Measurements from ENCODE around the gene STARD7.

The STARD7 gene

DNA sequence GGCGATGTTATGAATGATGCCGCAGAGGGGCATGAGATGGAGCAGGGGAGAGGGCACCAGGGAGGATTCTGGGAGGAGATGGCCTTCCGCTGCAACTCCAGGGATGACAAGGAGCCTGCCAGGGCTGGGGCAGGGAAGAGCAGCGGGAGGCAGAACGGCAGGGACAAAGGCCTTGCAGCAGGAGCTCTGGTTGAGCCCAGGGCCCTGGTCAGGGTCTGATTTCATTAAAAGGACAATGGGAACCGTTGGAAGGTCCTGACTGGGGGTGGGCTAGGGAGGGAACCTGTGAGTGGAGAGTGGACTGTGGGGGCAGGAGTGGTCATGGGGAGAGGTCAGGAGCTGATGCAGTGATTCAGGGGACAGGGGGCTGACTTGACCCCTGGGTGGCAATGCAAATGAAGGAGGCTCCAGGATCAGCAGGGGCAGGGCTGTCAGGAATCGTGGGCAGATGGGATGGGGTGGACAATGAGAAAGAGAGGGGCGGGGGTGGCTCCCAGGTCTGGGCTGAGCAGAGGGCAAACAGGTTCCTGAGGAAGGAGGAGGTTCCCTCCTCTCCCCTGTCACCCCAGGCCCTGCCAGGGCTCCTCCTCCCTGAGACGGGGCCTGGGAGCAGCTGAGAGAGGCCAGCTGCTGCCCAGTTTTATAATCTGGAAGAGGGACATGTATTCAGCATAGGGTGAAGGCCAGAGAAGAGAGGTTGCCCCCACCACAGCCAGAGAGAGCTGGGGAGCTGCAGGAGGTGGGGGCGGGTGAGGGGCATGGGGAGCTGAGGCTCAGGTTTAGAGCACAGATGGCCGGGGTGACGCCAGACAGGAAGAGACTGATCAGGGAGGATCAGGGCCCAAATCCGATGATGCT lies 56.1 kb downstream of the STARD7 start:
- H2AK5ac ChIP-seq (ENCODE audit: low read length, severe bottlenecking): no peak overlapping the region
- no peak overlapping the region for H2AFZ ChIP-seq (ENCODE audit: low read depth, low read length)
- peaks cover 3 to 26% of the 10 kb centered on the region in 2 experiments for H3K27me3 ChIP-seq (ENCODE audit: control insufficient read depth in 1 of 2, insufficient read depth in 1 of 2, low read length in 2 of 2)
- no peak overlapping the region for H4K91ac ChIP-seq (ENCODE audit: low read length)
- no peaks in the 10 kb centered on the region for H3K9me3 ChIP-seq (ENCODE audit: control insufficient read depth, low read length)
- H3K4me2 ChIP-seq (ENCODE audit: low read length, poor library complexity, severe bottlenecking): no peak overlapping the region
- no peak overlapping the region for H3K14ac ChIP-seq (ENCODE audit: low read length in 2 of 2)
- H3K36me3 ChIP-seq (ENCODE audit: control insufficient read depth in 1 of 2, insufficient read depth in 2 of 2, low read depth in 1 of 2, low read length in 2 of 2): no peaks in the 10 kb centered on the region
- H3K27ac ChIP-seq (ENCODE audit: low read length, poor library complexity, severe bottlenecking): no peak overlapping the region
- H2BK15ac ChIP-seq (ENCODE audit: low read depth, poor library complexity, severe bottlenecking): no peak overlapping the region
- peaks cover 15% of the 10 kb centered on the region for H3K4me1 ChIP-seq (ENCODE audit: control insufficient read depth, insufficient read depth, low read depth, low read length)
- H3K79me1 ChIP-seq (replicated peaks; ENCODE audit: low read length, poor library complexity, severe bottlenecking): no peaks in the 10 kb centered on the region
- no peak overlapping the region for H4K8ac ChIP-seq (ENCODE audit: low read length)
- no peak overlapping the region for H3K4ac ChIP-seq (ENCODE audit: low read depth in 1 of 2, low read length in 2 of 2)
- H2BK12ac ChIP-seq (ENCODE audit: low read length in 2 of 2): no peak overlapping the region
- no peak overlapping the region for H2BK5ac ChIP-seq (ENCODE audit: low read depth, low read length, poor library complexity, severe bottlenecking)
- no peak overlapping the region for H3K9ac ChIP-seq (ENCODE audit: low read length)
- WGBS: 82% methylated on average over 12 of the region's 13 CpGs
- no peak for DNase-seq
- no peak overlapping the region for H3K4me3 ChIP-seq (ENCODE audit: insufficient read depth in 1 of 2, low read depth in 1 of 2, low read length in 2 of 2)
- H2BK120ac ChIP-seq (ENCODE audit: low read depth, low read length): no peak overlapping the region
- H3K23ac ChIP-seq (ENCODE audit: low read length in 2 of 2): no peak overlapping the region
- H3K18ac ChIP-seq (ENCODE audit: low read depth in 1 of 2, low read length in 2 of 2): no peak overlapping the region

DNA sequence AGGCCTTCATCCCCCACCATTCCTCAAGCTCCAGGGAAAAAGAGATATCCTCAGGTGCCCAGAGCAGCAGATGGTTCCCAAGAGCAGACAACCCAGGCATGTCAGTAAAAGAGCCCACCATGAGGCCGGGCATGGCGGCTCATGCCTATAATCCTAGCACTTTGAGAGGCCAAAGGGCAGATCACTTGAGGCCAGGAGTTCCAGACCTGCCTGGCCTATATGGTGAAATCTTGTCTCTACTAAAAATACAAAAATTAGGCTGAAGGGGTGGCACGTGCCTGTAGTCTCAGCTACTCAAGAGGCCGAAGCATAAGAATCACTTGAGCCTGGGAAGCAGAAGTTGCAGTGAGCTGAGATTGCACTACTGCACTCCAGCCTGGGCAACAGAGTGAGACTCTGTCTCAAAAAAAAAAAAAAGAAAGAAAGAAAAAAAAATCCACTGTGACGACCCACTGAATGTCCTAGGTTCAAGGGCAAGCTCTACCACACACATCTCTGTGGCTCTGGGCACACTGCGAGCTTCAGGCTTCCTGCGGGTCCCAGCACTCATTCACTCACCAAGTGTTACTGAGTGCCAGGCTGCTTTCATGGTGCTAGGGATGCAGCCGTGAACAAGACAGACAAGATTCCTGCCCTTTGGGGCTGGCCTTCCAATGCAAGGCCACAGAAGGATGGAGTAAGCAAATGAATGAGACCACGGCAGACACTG lies 56.9 kb downstream of the STARD7 start:
- no peak for DNase-seq
- Histone ChIP-seq H3K4me2 (ENCODE audit: low read length, poor library complexity, severe bottlenecking) (no peak overlapping the region), H3K36me3 (ENCODE audit: control insufficient read depth in 1 of 2, insufficient read depth in 2 of 2, low read depth in 1 of 2, low read length in 2 of 2) (no peaks in the 10 kb centered on the region), H2AK5ac (ENCODE audit: low read length, severe bottlenecking) (no peak overlapping the region), H3K4me3 (ENCODE audit: insufficient read depth in 1 of 2, low read depth in 1 of 2, low read length in 2 of 2) (no peak overlapping the region), H3K14ac (ENCODE audit: low read length in 2 of 2) (no peak overlapping the region), H2BK15ac (ENCODE audit: low read depth, poor library complexity, severe bottlenecking) (no peak overlapping the region), H3K23ac (ENCODE audit: low read length in 2 of 2) (no peak overlapping the region), H3K9ac (ENCODE audit: low read length) (no peak overlapping the region), H2BK5ac (ENCODE audit: low read depth, low read length, poor library complexity, severe bottlenecking) (no peak overlapping the region), H3K9me3 (ENCODE audit: control insufficient read depth, low read length) (no peaks in the 10 kb centered on the region), H4K91ac (ENCODE audit: low read length) (no peak overlapping the region), H3K18ac (ENCODE audit: low read depth in 1 of 2, low read length in 2 of 2) (no peak overlapping the region), H2AFZ (ENCODE audit: low read depth, low read length) (no peak overlapping the region), H3K27me3 (ENCODE audit: control insufficient read depth in 1 of 2, insufficient read depth in 1 of 2, low read length in 2 of 2) (peaks cover 5 to 18% of the 10 kb centered on the region in 2 experiments), H2BK120ac (ENCODE audit: low read depth, low read length) (no peak overlapping the region), H3K4ac (ENCODE audit: low read depth in 1 of 2, low read length in 2 of 2) (no peak overlapping the region), H3K27ac (ENCODE audit: low read length, poor library complexity, severe bottlenecking) (no peak overlapping the region), H3K79me1 (replicated peaks; ENCODE audit: low read length, poor library complexity, severe bottlenecking) (no peaks in the 10 kb centered on the region), H2BK12ac (ENCODE audit: low read length in 2 of 2) (no peak overlapping the region), H4K8ac (ENCODE audit: low read length) (no peak overlapping the region), H3K4me1 (ENCODE audit: control insufficient read depth, insufficient read depth, low read depth, low read length) (peaks cover 11% of the 10 kb centered on the region)
- 89% methylated on average over 9 of the region's 9 CpGs for WGBS

DNA sequence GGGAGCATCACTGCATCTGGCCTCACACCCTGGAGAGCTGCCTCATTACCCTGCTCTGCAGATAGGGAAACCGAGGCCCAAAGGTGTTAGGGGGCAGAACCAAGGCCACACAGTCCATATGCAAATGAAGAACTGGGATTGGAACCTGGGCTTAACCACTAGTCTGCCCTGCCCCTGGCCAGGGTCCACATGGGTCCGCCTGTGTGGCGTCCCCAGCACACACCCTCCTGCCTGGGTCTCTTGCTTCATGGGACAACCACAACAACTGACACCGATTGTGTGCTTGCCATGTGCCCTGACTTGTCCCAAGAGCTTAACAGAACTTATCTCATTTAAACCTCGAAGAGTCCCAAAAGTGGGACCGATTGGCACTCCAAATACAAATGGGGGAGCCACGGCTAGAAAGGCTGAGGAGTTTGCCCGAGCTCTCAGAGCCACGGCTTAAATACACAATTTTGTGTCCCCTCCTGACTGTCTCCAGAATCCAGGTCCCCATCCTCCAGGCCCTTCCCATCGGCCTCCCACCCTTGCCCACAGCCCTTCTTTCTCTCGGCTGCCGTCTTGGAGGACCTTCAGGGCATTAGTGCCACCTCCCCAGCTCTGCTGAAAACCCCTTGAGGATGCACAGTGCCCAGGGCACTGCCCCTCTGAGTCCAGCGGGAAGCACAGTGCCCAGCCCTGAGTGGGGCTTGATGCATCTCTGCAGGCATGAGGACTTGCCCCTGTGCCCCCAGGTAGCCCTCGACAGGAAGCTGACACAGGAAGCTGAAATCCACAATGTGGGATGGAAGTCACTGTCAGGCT lies 57.6 kb downstream of the STARD7 start:
- Histone ChIP-seq H3K79me1 (replicated peaks; ENCODE audit: low read length, poor library complexity, severe bottlenecking) (no peaks in the 10 kb centered on the region), H2BK12ac (ENCODE audit: low read length in 2 of 2) (no peak overlapping the region), H4K91ac (ENCODE audit: low read length) (no peak overlapping the region), H3K36me3 (ENCODE audit: control insufficient read depth in 1 of 2, insufficient read depth in 2 of 2, low read depth in 1 of 2, low read length in 2 of 2) (peaks cover 0 to 2% of the 10 kb centered on the region in 2 experiments), H2AK5ac (ENCODE audit: low read length, severe bottlenecking) (no peak overlapping the region), H2BK5ac (ENCODE audit: low read depth, low read length, poor library complexity, severe bottlenecking) (no peak overlapping the region), H3K9me3 (ENCODE audit: control insufficient read depth, low read length) (no peaks in the 10 kb centered on the region), H3K23ac (ENCODE audit: low read length in 2 of 2) (no peak overlapping the region), H3K4ac (ENCODE audit: low read depth in 1 of 2, low read length in 2 of 2) (no peak overlapping the region), H3K4me2 (ENCODE audit: low read length, poor library complexity, severe bottlenecking) (no peak overlapping the region), H3K18ac (ENCODE audit: low read depth in 1 of 2, low read length in 2 of 2) (no peak overlapping the region), H2BK120ac (ENCODE audit: low read depth, low read length) (no peak overlapping the region), H3K4me3 (ENCODE audit: insufficient read depth in 1 of 2, low read depth in 1 of 2, low read length in 2 of 2) (no peak overlapping the region), H3K27ac (ENCODE audit: low read length, poor library complexity, severe bottlenecking) (no peak overlapping the region), H2BK15ac (ENCODE audit: low read depth, poor library complexity, severe bottlenecking) (no peak overlapping the region), H3K14ac (ENCODE audit: low read length in 2 of 2) (no peak overlapping the region), H3K4me1 (ENCODE audit: control insufficient read depth, insufficient read depth, low read depth, low read length) (peaks cover 14% of the 10 kb centered on the region), H3K27me3 (ENCODE audit: control insufficient read depth in 1 of 2, insufficient read depth in 1 of 2, low read length in 2 of 2) (peaks cover 13 to 17% of the 10 kb centered on the region in 2 experiments), H2AFZ (ENCODE audit: low read depth, low read length) (no peak overlapping the region), H3K9ac (ENCODE audit: low read length) (no peak overlapping the region), H4K8ac (ENCODE audit: low read length) (no peak overlapping the region)
- 92% methylated on average over 14 of the region's 14 CpGs for WGBS
- no peak for DNase-seq

All from mesenchymal stem cell (in vitro differentiated cells and primary cell).